ENCODE data around the gene OR10A3. TPM values are rescaled to one million over a fixed set of nuclear protein-coding genes. Genes with fewer than 3 reads are reported as not detected.

Gene OR10A3
- polyA plus RNA-seq (2012; ENCODE audit: insufficient read length, low read depth): not detected

- TF ChIP-seq FOXP2 (optimal IDR thresholded peaks at IDR 0.05; ENCODE audit: borderline replicate concordance, extremely low read depth, extremely low read length, insufficient read depth) (no peak), SIN3A (IDR thresholded peaks at IDR 0.05; ENCODE audit: borderline replicate concordance, insufficient read depth, low read length) (no peak), REST (IDR thresholded peaks at IDR 0.05; ENCODE audit: insufficient read depth in 1 of 2, low read depth in 2 of 2, low read length in 2 of 2) (no peak), TAF1 (IDR thresholded peaks at IDR 0.05; ENCODE audit: borderline replicate concordance, insufficient read depth, low read length) (no peak), POLR2AphosphoS5 (IDR thresholded peaks at IDR 0.05; ENCODE audit: low read depth, low read length) (no peak)
Observed at GRCh38 chr11:7941608-7942007, at the start of gene OR10A3. TSS of gene OR10A3 (minus strand) at chr11:7941708. CDS start at chr11:7939520, 2,188 bp downstream.

GRCh38 chr11:7986768-7987559 is 45.5 kb upstream of the OR10A3 start, which contains the start of gene EIF3F:
TSS of gene EIF3F (plus strand) at chr11:7987337. CDS start at chr11:7987353, 16 bp downstream.
- TF ChIP-seq POLR2AphosphoS5 (IDR thresholded peaks at IDR 0.05; ENCODE audit: low read depth, low read length) (peak; percentile 59; the same call in 1 of the 2 replicates), SIN3A (IDR thresholded peaks at IDR 0.05; ENCODE audit: borderline replicate concordance, insufficient read depth, low read length) (0 out of 2 replicates have a peak, but pooled peaks have one; percentile 0), TAF1 (IDR thresholded peaks at IDR 0.05; ENCODE audit: borderline replicate concordance, insufficient read depth, low read length) (peak; percentile 52; the same call in 1 of the 2 replicates), FOXP2 (optimal IDR thresholded peaks at IDR 0.05; ENCODE audit: borderline replicate concordance, extremely low read depth, extremely low read length, insufficient read depth) (no peak), REST (IDR thresholded peaks at IDR 0.05; ENCODE audit: insufficient read depth in 1 of 2, low read depth in 2 of 2, low read length in 2 of 2) (no peak)

- TF ChIP-seq TAF1 (IDR thresholded peaks at IDR 0.05; ENCODE audit: borderline replicate concordance, insufficient read depth, low read length) (no peak), POLR2AphosphoS5 (IDR thresholded peaks at IDR 0.05; ENCODE audit: low read depth, low read length) (no peak), SIN3A (IDR thresholded peaks at IDR 0.05; ENCODE audit: borderline replicate concordance, insufficient read depth, low read length) (no peak), FOXP2 (optimal IDR thresholded peaks at IDR 0.05; ENCODE audit: borderline replicate concordance, extremely low read depth, extremely low read length, insufficient read depth) (no peak), REST (IDR thresholded peaks at IDR 0.05; ENCODE audit: insufficient read depth in 1 of 2, low read depth in 2 of 2, low read length in 2 of 2) (no peak)
Observed at GRCh38 chr11:7983832-7984590, 42.5 kb upstream of the OR10A3 start.

GRCh38 chr11:7982582-7983119 is 41.1 kb upstream of the OR10A3 start:
- TF ChIP-seq FOXP2 (optimal IDR thresholded peaks at IDR 0.05; ENCODE audit: borderline replicate concordance, extremely low read depth, extremely low read length, insufficient read depth) (no peak), POLR2AphosphoS5 (IDR thresholded peaks at IDR 0.05; ENCODE audit: low read depth, low read length) (no peak), SIN3A (IDR thresholded peaks at IDR 0.05; ENCODE audit: borderline replicate concordance, insufficient read depth, low read length) (no peak), TAF1 (IDR thresholded peaks at IDR 0.05; ENCODE audit: borderline replicate concordance, insufficient read depth, low read length) (no peak), REST (IDR thresholded peaks at IDR 0.05; ENCODE audit: insufficient read depth in 1 of 2, low read depth in 2 of 2, low read length in 2 of 2) (no peak)

All from PFSK-1 (cell line).